Activated CD4-positive, alpha-beta T cell treated with anti-CD3 and anti-CD28 coated beads, Interleukin-2, Interleukin-6, amounts not matched to agents 100 ng/mL and 50 ng/mL, durations not matched to agents 16 hours and 8 hours (primary cell): ENCODE measurements around the gene TMEM220.

Experiments
- DNase-seq: peaks from one replicate; pipeline ENCODE4 v3.0.0-alpha.2; 2020

The TMEM220 gene

GRCh38 chr17:10729334-10730193, at the start of gene TMEM220:
TMEM220 (minus strand) TSS chr17:10730023; CDS start chr17:10729851, 172 bp downstream.
- peak; percentile 47 for DNase-seq

DNA sequence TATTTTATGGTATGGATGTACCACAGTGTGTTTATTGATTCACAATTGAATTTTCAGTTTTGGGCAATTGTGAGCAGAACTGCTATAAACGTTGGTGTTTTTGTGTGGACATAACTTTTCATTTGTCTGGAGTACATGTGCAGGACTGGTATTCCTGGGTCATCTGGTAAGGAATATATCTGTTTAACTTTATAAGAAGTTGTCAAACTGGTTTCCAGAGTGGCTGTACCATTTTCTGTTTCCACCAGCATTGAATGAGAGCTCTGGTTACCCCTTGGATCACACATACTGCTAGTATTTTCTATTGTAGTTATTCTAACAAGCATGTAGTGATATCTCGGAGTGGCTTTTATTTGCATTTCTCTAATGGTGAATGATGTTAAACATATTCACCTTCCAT, 49.8 kb upstream of the TMEM220 start:
- DNase-seq = no peak

GRCh38 chr17:10777890-10778289, 48.1 kb upstream of the TMEM220 start:
- no peak for DNase-seq

GRCh38 chr17:10777131-10777807, 47.4 kb upstream of the TMEM220 start:
- no peak for DNase-seq

DNA sequence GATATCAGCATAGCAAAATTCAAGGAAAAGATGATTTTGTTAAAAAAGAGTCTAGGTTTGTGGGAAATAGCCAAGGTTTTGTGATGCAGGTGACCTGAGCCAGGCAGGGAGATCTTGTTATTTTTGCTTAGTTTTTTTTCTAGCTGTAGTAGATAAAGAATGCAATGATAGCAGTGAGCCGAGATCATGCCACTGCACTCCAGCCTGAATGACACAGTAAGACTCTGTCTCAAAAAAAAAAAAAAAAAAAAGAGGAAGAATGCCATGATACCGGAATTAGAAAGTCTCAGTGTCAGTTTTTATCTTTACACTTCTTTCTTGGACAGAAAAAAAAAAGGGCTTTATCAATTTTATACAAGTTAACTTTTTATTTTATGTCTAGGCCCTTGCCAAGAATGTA, 46.6 kb upstream of the TMEM220 start:
- DNase-seq = no peak

GRCh38 chr17:10775740-10776356, 46.0 kb upstream of the TMEM220 start:
- DNase-seq = no peak

GRCh38 chr17:10775058-10775457, 45.2 kb upstream of the TMEM220 start:
- no peak for DNase-seq

GRCh38 chr17:10773391-10773790, 43.6 kb upstream of the TMEM220 start:
- DNase-seq = no peak

GRCh38 chr17:10772425-10773380, 42.9 kb upstream of the TMEM220 start:
- DNase-seq = peak; percentile 70

DNA sequence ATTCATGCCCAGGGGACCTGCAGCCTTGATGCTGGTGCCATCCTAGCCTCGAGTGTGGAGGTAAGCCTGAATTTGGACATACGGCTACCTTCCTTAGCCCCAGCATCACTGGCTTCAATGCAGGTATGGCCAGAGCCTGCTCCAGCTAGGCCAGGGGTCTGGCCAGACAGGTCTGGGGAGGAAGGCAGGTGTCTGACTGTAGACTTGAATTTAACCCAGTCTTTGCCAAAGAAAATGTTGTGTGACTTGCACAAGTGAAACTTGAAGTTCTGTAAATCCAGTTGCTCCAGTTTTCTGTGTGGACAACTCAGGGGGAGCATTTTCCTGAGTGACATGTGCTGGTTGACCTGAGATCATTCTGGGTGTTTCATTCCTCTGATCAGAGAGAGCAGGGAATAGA, 41.3 kb upstream of the TMEM220 start:
- DNase-seq = no peak

DNA sequence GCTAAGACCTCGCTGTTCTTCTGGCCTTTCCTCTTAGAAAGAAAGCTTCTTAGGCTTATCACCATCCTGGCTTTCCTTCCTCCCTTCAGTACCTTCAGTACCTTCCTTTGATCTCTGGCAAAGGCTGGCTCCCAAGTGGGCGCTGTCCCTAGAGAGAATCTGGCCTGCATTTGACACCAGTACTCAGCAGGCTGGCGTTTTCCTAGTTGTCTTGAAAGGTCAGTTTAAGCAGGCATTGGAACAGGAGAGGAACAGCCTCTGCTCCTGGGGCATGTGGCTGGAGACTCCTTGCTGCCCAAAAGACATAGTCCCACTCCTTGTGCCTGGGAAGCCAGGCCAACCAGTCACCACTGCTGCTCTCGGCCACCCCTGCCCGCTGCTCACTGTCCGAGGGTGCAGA, 40.0 kb upstream of the TMEM220 start:
- DNase-seq = no peak

- DNase-seq = no peak
These were observed 39.0 kb upstream of the TMEM220 start for GRCh38 chr17:10768750-10769251.

DNA sequence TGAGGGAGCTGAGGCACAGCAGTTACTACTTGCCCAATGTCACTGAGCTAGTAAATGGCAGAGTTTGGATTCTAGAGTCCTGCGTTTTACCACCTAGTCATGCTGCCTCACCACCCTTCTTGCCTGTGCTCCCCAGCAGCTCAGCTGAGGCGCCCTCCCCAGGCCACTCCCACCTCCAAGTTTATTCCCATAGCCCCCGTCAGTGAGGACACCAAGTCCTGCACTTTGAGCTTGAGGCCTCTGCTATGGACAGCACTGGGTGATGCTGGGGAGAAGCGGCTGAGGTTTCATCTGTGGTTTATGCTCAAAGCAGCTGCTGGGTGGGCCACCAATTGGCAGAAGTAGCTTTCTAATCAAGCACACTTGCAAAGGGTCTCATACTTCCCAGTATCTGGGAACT, 37.4 kb upstream of the TMEM220 start:
- DNase-seq = no peak

- no peak for DNase-seq
These were observed 32.2 kb upstream of the TMEM220 start for GRCh38 chr17:10762037-10762436.

DNA sequence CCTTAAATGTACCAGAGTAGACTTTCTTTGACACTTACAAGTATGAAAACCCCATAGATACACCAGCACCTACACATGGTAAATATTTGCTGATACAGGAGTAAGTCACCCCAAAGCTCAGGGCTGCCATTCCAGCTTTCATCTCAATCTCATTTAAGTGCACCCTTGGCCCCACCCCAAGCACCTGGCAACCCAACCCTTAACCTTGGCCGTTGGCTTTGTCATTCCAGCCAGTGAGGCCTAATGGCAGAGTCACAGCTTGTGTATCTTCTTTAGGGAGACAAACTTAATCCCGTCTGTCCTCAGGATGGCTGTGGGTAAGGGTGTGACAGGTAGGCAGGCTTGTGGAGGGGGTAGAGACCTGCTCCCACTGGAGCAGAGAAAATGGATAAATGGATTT, 31.5 kb upstream of the TMEM220 start:
- no peak for DNase-seq

DNA sequence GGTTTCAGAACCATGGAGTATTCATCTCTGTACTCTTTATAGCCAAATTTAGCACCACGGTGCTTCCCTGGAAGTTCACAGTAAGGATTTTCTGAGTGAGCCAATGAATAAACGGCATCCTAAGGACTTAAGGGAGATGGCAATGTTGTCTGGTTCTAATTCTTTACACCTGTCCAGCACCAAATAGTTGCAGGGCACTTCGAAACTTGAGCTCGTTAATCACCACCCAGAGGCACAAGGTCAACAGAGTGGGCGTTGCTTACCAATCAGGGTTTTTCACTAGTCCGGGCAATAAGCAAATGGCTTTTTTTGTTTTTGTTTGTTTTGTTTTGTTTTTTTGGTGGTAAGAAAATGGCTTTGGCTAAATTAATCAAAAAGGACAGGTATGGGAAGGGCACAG, 28.2 kb upstream of the TMEM220 start:
- DNase-seq = no peak

- no peak for DNase-seq
These were observed 27.8 kb upstream of the TMEM220 start for GRCh38 chr17:10757647-10758046.

DNA sequence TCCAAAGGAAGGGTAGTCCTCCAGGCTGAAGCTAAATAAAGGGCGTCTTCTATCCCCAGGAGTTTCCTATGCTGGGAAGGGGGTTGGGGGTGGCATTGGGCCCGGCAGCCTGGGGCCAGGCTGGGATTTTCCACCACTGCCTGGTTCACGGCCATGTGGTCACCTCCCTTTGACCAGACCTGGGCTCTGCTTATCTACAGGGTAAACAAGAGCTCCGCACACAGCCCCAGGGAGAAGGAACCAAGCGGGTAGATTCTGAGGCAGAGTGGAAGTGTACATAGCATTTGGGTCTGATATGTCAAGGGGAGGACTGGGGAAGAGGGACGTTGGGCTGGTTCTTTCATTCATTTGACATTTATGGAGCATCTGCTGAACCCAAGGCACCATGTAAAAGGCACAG, 27.2 kb upstream of the TMEM220 start:
- DNase-seq = no peak

DNA sequence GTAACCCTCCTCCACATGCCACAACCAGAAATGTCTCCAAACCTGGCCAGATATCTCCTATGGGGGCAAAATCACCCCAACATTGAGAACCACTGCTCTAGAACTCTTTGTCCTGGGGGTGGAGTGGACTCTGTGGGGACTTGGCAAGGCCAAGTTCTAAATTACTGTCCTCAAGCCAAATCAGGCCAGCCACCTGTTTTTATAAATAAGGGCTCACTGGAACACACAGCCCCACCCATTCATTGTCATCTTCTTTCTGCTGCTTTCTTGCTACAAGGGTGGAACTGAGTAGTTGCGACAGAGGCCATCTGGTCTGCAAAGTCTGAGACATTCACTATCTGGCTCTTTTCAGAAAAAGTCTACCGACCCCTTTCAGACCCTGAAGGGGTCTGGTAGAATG, 26.8 kb upstream of the TMEM220 start:
- DNase-seq = no peak

- no peak for DNase-seq
These were observed 26.4 kb upstream of the TMEM220 start for GRCh38 chr17:10756185-10756584.

DNA sequence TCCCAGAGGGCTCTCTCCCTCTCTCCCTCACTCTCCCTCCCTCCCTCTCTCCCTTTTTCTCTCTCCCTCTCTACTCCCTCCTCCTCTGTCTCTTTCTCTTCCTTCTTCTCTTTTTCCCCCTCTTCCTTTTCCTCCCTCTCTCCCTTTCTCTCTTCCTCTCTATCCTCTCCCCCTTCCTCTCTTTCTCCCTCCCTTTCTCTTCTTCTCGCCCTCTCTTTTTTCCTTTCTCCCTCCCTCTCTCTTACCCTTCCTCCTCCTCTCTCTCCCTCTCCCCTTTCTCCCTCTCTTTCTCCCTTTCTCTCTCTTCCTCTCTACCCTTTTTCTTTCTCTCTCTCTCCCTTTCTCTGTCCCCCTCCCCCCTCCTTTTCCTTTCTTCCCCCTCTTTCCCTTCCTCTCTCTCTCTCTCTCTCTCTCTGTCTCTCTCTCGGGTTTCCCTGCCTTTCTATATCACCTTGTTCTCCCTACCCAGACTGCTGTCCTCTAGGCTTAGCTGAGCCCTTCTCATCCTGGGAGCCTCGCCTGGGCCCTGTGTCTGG, 25.8 kb upstream of the TMEM220 start:
- no peak for DNase-seq
